ENCODE data around the gene METTL18. TPM values are rescaled to one million over a fixed set of nuclear protein-coding genes. Genes with fewer than 3 reads are reported as not detected.

Gene METTL18
- total RNA-seq (ENCODE audit: low replicate concordance) = 13.3 and 24.2 TPM in 2 replicates

DNA sequence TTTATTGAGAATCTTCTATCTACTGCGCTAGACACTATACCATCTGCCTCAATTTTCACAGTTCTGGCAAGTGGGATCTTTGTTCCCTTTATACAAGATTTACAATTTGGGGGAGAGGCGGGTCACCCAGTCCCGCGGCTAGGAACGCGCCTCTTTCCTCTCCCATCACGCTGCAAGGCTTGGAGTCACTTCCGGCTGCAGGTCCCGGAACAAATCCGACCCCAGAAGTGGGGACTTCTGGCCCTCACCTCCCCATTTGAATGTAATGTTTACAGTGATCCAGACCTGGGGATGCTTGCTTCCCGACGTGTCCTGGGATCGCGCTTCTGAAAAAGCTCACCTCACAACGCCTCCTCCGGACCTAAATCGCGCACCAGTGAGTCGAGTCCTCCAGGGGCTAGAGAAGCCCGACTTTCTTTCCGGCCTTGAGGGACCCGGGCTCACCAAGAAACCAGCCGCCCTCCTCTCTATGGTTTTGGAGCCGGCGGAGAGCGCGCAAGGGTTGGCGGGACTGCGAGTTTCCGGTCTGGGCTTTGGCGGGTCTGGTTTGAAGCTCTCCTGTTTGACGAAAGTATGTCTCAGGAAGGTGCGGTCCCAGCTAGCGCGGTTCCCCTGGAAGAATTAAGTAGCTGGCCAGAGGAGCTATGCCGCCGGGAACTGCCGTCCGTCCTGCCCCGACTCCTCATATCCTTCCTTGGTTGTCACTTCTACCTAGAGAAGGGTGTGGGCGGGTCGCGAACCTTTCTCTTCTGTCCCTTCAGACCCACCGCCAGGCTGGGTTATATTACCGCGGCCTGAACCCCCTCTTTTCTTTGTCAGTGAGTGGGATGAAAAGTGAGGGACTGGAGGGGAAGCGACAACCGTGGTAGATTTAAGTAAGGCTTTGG lies at the start of gene METTL18:
METTL18 (minus strand) TSS at position 378 of the 887 bp plus-strand sequence. CDS start 1,212 bp downstream, outside the sequence.
- no peaks in the 10 kb centered on the region for H3K36me3 ChIP-seq
- peak; percentile 95 for DNase-seq (ENCODE audit: low spot score)
- H3F3A ChIP-seq (ENCODE audit: low read depth) = no peaks in the 10 kb centered on the region
- no peaks in the 10 kb centered on the region for H4K20me1 ChIP-seq (ENCODE audit: low read depth)
- no peaks in the 10 kb centered on the region for H3K27me3 ChIP-seq
- peak within 1 kb of the TSS; percentile 98 for H2AFZ ChIP-seq (replicated peaks)
- peaks cover 14% of the 10 kb centered on the region for H3K4me1 ChIP-seq
- H3K9me3 ChIP-seq (ENCODE audit: low read depth) = no peaks in the 10 kb centered on the region
- Mint-ChIP-seq H3K27me3 (ENCODE audit: insufficient read depth, low read depth) (no peaks in the 10 kb centered on the region), H3K9me3 (no peaks in the 10 kb centered on the region), H3K4me3 (peak within 1 kb of the TSS; percentile 100), H3K27ac (peak within 1 kb of the TSS; percentile 100), H3K4me1 (peaks cover 22% of the 10 kb centered on the region), H3K36me3 (peaks cover 7% of the 10 kb centered on the region)
- H3K4me3 ChIP-seq = peak within 1 kb of the TSS; percentile 93
- peak within 1 kb of the TSS; percentile 93 for H3K9ac ChIP-seq
- peaks cover 63% of the 10 kb centered on the region for H3K79me2 ChIP-seq (ENCODE audit: low read depth)
- peak within 1 kb of the TSS; percentile 94 for H3K4me2 ChIP-seq
- TF ChIP-seq EZH2phosphoT487 (IDR thresholded peaks at IDR 0.05) = no peak
- TF ChIP-seq EZH2 (IDR thresholded peaks at IDR 0.05) = no peak
- TF ChIP-seq CTCF (IDR thresholded peaks at IDR 0.05) = no peak
- H3K27ac ChIP-seq = peak within 1 kb of the TSS; percentile 77

- no peak for DNase-seq (ENCODE audit: low spot score)
- Mint-ChIP-seq H3K4me3 (no peak overlapping the region), H3K9me3 (peaks cover 15% of the 10 kb centered on the region), H3K27ac (no peak overlapping the region), H3K4me1 (no peaks in the 10 kb centered on the region), H3K27me3 (ENCODE audit: insufficient read depth, low read depth) (peaks cover 2% of the 10 kb centered on the region), H3K36me3 (peaks cover 35% of the 10 kb centered on the region)
- no peak for TF ChIP-seq EZH2 (IDR thresholded peaks at IDR 0.05)
- no peak for TF ChIP-seq CTCF (IDR thresholded peaks at IDR 0.05)
- no peak for TF ChIP-seq EZH2phosphoT487 (IDR thresholded peaks at IDR 0.05)
- H3K4me2 ChIP-seq = no peak overlapping the region
- no peaks in the 10 kb centered on the region for H3K9me3 ChIP-seq (ENCODE audit: low read depth)
- H4K20me1 ChIP-seq (ENCODE audit: low read depth) = no peaks in the 10 kb centered on the region
- peaks cover 15% of the 10 kb centered on the region for H3K79me2 ChIP-seq (ENCODE audit: low read depth)
- no peak overlapping the region for H3K27ac ChIP-seq
- no peak overlapping the region for H2AFZ ChIP-seq (replicated peaks)
- H3K36me3 ChIP-seq = peaks cover 24% of the 10 kb centered on the region
- H3K4me1 ChIP-seq = no peaks in the 10 kb centered on the region
- H3K4me3 ChIP-seq = no peak overlapping the region
- H3K9ac ChIP-seq = no peak overlapping the region
- no peaks in the 10 kb centered on the region for H3F3A ChIP-seq (ENCODE audit: low read depth)
- H3K27me3 ChIP-seq = no peaks in the 10 kb centered on the region
These were observed 44.2 kb upstream of the METTL18 start for GRCh38 chr1:169838942-169839341.

GRCh38 chr1:169836198-169836597 lies 41.5 kb upstream of the METTL18 start:
- H3K4me1 Mint-ChIP-seq = no peaks in the 10 kb centered on the region
- Histone ChIP-seq H3K4me1 (no peaks in the 10 kb centered on the region), H3K9ac (no peak overlapping the region), H4K20me1 (ENCODE audit: low read depth) (no peaks in the 10 kb centered on the region), H3K4me3 (no peak overlapping the region), H3K27me3 (no peaks in the 10 kb centered on the region), H3K36me3 (peaks cover 28% of the 10 kb centered on the region), H3F3A (ENCODE audit: low read depth) (no peaks in the 10 kb centered on the region), H3K79me2 (ENCODE audit: low read depth) (peaks cover 15% of the 10 kb centered on the region), H3K9me3 (ENCODE audit: low read depth) (no peaks in the 10 kb centered on the region), H2AFZ (replicated peaks) (no peak overlapping the region), H3K27ac (no peak overlapping the region), H3K4me2 (no peak overlapping the region)
- no peaks in the 10 kb centered on the region for H3K27me3 Mint-ChIP-seq (ENCODE audit: insufficient read depth, low read depth)
- H3K4me3 Mint-ChIP-seq = no peak overlapping the region
- DNase-seq (ENCODE audit: low spot score) = no peak
- no peak overlapping the region for H3K27ac Mint-ChIP-seq
- peaks cover 12% of the 10 kb centered on the region for H3K9me3 Mint-ChIP-seq
- TF ChIP-seq EZH2phosphoT487 (IDR thresholded peaks at IDR 0.05) (no peak), CTCF (IDR thresholded peaks at IDR 0.05) (no peak), EZH2 (IDR thresholded peaks at IDR 0.05) (no peak)
- H3K36me3 Mint-ChIP-seq = peaks cover 33% of the 10 kb centered on the region
